Hypothalamus (tissue), 51 donors: ENCODE data around the gene ABHD14A.

Experiments used
- DNase-seq, 51 donors: peaks; one replicate each; lab custom pipeline; 2025; lab: John Stamatoyannopoulos, UW

Gene ABHD14A

DNA sequence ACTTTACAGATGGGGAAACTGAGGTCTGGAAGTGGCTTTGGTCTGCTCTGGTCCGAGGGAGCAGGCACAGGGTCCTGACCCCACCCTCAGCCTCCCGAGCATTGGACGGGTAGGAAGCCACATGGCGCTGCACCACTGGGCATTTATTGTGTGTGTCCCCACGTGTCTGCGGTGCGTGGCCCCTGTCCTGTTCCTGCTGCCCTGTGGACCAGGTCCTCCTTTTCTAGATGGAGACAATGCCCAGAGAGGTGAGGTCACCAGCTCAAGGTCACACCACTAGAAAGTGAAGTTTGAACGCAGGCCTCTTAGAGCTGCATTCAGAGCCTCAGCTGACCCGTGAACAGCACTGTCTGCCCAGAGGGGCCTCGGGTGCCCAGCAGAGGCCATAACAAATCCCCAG lies 54.7 kb downstream of the ABHD14A start:
- no peak for DNase-seq
